GM19372 (cell line): Measurements from ENCODE around the gene SBSN.

Experiments
- ATAC-seq: cut with Tn5 transposase; IDR thresholded peaks from one replicate; pipeline ENCODE4 v1.9.1; 2021; ENCODE audit warnings: mild to moderate bottlenecking, low read depth, moderate library complexity; ENCODE audit not compliant: unreplicated experiment

The SBSN gene

DNA sequence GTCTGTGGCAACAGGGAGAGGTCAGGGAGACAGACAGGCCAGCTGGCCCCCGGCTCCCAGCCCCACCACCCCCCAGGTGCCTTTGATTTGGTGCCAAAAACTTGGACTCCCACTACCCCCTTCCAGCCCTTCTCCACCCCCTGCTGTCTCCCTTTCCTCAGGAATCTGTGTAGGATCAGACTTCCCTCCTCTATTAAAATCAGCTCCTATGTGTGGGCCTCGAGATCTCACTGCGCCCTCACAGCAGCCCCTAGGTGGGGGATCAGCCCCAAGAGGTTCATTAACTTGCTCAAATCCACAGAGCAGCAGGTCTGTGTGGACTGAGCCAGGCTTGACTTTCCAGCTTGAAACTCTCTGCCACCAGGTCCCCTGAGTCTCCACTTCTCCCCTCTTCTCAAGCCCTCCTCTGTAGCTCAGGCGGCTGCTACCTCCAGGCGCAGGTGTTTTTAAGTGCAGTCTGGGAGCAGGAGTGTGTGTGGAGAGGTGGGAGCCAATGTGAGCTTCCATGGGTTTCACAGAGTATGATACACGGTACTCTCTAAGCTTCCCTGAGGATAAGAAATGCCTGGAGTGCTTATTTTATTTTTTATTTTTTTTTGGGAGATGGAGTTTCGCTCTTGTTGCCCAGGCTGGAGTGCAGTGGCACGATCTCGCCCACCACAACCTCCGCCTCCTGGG is 6.8 kb upstream of the SBSN start:
- no peak for ATAC-seq

DNA sequence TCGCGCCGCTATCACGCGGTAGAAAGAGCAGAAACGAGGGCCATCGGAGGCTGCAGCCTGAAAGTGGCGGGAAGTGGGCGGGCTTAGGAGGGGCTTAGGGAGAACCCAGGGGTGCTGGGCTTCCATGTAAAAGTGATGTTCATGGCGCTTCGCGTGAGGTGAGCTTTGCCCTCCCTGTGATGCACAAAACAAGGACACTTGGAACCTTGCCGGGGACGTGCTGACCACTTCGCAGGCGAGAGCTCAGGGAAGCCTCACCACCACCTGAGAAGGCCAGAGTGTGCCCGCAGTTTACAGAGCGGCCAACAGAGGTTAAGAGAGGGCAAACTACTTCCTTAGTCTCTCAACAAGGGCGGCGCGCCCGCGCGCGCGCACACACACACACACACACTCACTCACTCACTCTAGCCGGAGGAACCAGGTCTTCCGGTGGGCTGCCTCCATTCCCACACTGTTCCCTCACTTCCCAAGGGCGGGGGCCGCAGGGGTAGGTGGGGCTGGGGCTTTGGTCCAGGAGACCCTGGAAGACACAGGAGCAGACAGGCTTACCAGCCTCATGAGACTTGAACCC is 5.8 kb upstream of the SBSN start:
- no peak for ATAC-seq

DNA sequence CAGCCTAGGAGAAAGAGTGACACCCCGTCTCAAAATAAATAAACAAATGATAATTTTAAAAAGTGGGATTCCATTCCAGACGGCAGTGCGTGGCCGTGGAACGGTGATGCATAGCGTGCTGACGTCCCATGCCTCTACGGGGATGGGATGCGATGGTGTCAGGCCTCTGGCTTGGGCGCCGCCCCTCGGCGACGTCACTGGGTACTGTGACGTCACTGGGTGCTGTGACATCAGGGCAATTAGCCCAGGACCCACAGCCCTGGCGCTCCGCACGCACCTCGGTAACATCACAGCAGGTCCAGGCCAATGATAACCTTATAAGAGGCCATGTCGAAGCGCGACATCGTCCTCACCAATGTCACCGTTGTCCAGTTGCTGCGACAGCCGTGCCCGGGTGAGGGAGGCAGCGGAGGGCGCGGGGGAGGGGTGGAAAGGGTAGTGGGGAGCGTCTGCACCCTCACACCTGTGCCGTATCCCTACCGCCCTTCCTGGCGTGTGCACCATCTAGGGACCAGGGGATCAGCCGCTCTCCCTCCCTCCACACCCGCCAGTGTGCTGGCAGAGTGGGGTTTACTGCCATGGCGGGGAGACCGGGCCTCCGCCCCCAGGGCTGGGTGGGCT is 5.2 kb upstream of the SBSN start, which contains the start of gene GAPDHS:
GAPDHS (plus strand) TSS at position 256 of the 621 bp plus-strand sequence; CDS start at position 328, 72 bp downstream.
- ATAC-seq, result no peak

DNA sequence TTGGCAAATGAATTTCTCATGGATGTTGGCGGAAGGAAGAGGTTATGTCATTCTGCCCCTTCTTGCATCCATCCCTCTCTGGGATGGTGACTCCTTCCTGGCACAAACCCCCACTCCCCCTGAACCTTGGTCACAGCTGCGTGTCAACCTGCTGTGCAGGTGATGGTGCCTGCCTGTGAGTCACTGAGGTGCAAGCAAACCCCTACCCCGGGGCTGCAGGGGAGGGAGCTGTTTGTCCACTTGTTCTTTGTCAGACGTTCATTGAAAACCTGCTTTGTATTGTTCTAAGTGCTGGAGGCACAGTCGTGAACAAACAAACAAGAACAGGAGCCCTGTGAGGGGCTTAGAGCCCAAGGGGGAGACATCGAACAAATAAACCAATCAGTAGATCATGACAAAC is 3.2 kb upstream of the SBSN start:
- ATAC-seq, result no peak

DNA sequence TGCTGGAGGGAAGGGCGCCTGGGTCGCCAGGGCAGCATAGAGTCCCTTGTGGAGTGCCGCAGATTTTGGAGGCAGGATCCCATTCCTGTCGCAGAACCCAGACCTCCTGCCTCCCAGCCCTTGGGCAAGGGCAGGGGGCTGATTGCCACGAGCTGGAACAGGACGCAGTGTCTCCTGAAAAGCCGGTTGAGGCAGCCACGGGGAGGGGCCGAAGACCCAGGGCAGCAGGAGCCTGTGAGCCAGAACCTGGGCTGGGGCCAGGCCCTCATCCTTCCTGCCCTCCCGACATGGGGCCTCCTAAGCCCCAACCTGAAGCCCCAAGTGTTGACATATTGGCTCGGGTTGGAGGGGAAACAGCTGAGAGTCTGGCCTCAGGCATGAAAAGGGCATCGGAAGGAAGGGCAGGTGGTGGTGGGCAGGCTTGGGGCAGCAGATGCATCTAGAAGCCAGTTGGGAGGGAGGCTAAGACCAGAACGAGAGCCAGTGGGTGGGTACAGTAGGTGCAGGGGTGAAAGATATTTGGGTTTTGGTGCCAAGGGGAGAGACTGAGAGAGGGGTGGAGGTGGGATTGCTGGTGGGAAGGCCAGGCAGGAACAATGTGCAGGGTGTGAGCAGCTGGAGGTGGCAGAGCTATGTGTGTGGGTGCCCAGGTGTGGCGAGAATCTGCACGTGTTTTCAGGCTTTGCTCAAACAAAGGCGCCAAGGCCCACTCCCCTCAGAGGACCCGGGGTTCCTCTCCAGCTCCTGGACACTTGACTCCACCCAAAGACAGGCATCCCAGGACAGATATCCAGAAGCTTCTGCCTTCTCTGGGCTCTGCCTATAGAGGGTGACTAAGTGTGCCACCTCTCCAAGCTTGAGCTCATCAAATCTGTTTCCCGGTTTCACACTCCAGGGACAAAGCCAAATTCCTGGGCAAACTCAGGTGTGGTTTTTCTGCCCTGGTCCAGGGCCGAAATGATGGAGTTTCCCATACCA is 1.4 kb upstream of the SBSN start:
- no peak for ATAC-seq

DNA sequence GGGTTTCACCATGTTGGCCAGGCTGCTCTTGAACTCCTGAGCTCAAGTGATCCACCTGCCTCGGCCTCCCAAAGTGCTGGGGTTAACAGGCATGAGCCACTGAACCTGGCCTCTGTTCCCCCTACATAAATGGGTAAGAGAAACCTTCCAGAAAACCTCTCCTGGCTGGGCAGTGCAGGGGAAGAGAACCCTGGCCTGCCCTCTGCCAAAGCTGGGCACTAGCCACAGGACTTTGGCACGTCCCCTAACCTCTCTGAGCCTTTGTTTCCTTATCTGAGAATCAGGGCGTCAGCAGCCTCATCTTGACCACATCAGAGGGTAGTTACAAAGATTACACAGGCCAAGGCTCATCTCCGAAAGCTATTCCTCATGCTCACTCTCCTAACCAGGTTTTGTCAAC is 2.2 kb downstream of the SBSN start:
- ATAC-seq, result no peak

DNA sequence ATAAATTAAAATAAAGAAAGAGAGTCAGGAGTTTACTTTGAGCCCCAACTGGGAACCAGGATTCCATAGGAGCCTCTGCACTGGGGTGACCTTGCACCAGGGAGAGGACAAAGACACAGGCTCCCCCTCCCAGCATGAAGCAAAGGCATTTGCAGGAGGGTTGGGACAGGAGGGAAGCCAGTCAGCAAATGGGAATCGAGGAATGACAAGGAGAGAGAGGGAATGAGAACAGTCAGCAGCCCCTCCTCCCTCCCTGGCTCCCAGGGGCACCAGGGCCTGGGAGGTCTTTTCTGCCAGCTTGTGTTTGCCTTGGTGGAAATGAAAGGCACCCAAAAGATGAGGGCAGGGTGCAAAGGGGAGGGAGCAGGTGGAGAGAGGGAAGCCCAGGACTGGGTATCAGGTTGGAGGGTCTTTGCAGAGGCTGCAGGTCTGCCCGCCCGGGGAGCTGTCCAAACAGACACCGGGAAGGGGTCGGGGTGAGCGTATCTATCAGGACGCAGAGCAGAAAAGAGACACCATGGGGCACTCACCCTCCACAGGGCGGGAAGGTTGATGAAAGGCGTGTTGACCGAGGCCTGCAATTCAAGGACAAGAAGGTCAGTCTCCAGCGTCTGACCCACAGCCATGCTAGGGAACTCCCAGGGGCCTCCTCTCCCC is 3.8 kb downstream of the SBSN start:
- ATAC-seq, result no peak

DNA sequence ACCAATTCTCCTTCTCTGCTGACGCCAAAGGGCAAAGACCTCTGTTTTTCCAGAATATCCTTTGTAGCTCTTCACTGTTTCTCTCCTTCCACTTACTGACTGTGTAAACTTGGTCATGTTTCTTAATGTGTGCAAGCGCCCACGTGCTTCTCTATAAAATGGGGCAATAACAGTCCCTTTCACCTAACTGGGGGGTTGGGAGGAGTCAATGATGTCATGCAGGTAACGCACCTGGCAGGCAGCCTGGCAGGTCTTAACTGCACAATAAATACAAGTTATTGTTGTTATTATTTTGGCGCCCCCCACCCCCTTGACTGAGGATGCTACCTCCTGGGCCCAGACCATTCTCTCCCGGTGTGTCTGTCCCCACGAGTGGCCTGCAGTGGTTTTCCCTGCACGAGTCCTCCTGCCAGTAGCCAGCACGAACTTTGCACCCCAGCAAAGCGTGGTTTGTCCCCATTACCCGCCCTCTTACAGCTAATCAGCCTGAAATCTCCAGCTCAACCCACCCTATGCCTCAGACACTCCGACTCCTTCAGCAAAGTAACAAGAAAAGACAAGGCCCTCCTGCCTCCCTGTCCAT is 5.3 kb downstream of the SBSN start:
- no peak for ATAC-seq

DNA sequence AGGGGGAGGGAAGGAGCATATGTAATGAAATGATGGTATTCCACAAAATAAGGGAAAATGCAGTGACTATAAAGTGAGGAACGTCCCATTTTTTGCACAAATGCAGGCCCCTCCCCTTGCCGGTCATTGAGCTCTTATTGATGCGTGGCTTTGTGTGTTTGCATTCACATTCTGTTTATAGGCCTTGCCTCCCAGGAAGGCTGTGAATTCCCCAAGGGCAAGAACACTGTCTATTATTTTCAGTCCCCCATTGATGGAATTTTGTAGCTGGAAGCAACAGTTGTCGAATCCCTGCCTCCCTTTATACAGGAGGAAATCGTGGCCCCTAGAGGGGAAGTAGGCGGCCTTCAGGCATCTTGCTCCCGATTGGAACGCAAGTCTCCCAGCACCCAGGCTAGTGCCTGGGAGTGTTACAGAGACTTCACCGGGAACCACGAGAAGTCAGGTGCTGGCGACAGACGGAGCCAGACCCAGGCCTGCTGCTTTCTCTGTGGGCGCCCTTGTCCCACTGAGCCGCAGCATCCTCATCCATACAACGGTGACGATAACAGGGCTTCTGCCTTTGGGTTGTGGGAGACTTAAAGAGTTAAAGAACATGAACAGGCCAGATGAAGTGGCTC is 6.9 kb downstream of the SBSN start:
- ATAC-seq, result no peak

DNA sequence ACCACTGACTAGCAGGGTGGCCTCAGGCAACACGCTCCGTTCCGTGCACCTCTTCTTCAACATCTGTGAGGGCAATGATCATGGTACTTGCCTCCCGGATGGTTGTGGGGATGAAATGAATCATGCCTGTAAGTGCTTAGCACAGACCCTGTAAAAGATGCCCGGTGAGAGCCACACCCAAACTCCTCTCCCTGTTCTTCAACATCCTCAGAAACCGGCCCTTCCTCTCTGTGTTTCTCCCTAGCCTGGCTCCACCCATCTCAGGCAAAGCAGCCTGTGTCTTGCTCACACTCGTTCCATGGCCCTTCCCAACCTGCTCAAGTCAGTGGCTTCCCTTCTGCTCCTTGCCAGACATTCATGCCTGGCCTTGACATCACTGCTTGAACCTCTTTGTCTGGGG is 8.8 kb downstream of the SBSN start:
- no peak for ATAC-seq

DNA sequence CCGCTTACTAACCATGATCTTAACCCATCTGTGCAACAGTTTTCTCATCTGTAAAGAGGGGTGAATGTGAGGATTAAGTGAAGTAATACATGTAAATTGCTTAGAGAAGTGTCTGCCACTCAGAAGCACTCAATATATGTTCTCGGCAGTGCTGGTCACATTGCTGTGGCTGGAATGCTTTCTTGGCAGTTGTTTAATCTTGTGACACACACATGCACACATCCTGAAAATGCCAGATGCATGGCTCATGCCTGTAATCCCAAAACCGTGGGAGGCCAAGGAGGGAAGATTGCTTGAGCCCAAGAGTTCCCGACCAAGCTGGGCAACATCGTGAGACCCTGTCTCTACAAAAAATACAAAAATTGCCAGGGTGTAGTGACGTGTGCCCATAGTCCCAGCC is 9.8 kb downstream of the SBSN start:
- ATAC-seq, result no peak

DNA sequence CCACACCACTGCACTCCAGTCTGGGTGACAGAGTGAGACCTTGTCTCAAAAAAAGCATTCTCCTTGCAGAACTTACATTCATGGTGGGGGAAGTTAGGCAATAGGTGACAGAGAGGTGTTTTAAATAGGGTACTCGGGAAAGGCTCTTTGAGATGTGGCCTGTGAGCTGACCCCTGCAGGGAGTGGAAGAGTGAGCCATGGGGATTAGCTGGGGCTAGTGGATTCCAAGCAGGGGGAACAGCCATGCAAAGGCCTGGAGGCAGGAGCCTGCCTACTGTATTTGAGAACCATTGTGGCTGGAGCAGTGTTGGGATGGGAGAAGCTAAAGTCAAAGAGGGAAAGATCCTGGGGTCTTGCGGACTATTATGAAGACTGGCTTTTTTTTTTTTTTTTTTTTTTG is 10.8 kb downstream of the SBSN start:
- no peak for ATAC-seq

DNA sequence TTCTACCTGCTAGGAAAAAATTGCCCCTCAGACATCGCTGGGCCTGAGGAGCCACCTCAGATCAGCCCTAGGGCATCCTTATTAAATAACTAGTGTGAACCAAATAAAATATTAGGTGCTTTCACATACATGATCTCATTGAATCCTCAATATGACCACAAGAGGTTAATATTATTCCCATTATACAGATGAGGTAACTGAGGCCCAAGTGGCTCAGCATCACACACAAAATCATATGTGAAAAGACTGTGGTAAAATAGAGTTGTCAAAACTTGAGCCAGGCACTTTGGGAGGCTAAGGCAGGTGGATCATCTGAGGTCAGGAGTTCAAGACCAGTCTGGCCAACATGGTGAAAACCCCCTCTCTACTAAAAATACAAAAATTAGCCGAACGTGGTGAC is 11.8 kb downstream of the SBSN start:
- ATAC-seq, result no peak

DNA sequence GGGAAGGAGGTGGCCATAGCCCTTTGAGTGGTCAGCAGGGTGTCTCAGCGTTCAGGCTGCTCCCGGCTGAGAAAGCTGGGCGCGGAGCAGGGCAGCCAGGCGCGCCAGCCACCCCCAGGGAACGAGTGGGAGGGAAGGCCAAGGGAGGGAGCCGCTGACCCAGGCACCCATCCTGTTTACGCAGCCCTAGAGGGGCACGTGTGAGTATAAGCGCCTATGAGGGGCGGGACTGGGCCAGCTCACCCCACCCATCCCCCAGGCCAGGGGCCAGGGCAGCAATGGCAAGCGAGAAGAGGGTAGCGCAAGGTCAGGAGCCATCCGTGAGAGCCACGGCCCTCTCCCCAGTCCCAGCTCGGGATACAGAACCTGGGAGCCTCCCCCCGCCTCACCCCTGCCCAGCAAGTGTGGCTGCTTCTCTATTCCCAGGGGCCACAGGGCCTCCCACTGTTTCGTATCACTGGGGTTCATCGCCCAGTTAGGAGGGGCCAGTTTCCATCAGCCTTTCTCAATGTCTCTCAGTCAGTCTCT is 13.8 kb downstream of the SBSN start:
- no peak for ATAC-seq

DNA sequence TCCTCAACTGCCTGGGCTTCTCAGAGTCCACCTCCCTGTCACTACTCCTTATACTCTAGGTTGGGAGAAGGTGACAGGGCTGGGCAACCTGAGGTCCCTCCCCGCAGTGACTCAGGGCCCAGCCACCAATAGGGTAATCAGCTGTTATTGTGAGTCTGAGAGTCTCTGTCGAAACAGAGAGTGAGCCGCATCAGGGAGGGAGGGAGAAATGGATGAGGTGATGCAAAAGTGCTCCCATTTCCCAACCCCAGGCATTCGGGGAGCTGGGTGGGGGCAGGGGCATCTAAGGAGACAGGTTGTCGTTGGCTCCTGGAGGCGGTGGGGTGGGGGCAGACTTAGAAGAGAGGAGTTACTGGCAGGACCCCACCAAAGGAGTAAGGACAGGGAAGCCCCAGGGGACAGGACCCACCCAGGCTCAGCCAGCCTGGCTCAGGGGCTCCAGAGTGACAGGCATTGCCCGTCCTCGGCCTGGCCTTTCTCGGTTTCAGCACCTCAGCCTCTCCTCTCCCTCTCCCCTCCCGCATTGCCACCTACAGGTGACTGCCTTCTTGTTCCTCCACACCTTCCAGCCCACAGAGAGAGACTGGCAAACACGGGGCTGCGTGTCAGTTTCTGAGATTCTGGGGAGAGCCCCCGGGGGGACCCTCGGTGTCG is 14.4 kb downstream of the SBSN start, which contains the start of gene DMKN:
DMKN (minus strand) TSS at position 22 of the 654 bp plus-strand sequence. CDS start 174 bp downstream, outside the sequence.
- ATAC-seq, result no peak

DNA sequence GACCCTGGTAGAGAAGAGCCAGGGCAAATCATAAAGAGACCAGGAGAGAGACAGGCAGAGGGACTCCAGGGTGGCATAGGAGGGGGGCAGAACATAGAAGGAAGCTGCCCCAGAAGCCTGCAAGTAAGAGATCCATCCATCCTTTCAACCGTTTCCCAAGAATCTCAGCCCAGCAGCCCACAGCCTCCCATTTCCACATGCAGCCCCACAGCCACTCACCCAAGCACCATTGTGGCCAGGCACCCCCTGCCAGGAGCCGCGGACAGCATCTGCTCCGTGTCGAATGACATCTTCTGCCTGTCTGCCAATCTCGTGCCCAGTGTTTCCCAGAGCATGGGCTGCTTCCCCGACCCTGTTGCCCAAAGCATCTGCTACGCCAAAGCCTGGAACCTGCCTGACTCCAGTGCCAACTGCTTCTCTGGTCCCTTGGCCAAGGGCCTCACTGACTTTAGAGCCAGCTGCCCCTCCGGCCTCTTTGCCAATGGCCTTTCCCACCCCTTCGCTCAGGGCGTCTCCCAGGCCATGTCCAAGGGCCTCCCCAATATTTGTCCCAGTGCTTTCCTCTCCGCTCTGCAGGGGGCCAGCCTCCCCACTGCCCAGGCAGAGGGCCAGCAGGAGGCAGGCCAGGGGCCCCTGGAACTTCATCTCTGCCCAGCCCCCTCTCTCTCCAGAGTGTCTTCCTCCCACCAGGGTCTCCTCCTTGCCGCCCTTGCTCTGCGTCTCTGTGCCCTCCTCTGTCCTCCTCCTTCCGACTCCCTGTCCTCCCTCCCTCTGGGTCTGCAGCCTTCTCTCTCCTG is 15.1 kb downstream of the SBSN start:
- no peak for ATAC-seq

DNA sequence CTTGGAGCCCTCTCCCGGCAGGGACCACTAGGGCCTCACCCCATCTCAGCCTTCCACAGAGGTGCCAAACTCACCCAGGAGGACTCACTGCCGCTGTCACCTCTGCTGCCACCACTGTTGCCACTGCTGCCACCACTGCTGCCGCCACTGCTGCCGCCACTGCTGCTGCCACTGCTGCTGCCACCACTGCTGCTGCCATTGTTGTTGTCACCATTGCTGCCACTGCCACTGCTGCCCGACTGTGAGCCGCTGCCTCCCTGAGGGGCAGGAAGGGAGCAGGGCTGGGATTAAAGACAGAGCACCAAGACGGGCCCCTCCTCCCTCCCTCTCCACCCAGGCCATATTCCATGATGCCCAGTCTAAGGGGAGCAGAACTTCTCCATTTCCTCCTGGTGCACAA is 16.8 kb downstream of the SBSN start:
- ATAC-seq, result no peak

DNA sequence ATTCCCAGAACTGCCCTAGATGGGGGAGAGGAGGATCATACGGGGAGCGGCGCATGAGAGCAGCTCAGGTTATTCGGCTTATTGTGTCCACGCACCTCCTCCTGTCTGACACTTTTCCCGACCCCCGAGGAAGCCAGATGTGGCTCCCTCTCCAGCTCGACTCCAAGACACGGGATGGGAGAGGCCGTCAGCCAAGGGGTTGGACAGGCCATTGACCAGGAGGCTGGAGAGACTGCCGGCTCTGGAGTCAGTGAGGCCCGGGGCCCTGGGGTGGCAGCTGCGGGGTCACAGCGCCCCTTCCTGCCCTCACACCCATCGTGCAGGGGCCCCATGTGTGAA is 17.5 kb downstream of the SBSN start:
- ATAC-seq, result no peak
